Breast epithelium (tissue), 4 donors: ENCODE data around the gene KRTAP10-10. TPM values are rescaled to one million over a fixed set of nuclear protein-coding genes. Genes with fewer than 3 reads are reported as not detected.

Experiments used
- DNase-seq, 2 donors: peaks; one replicate each; pipeline ENCODE4 v3.0.0-alpha.2; 2019; ENCODE audit warnings: low spot score in 2 of 2
- H3K27ac ChIP-seq, 2 donors: fragments of 200-600 bp; sonication (generic) in 1 of 2; one replicate each; pipeline ENCODE4 v1.5.1; 2016 to 2019; ENCODE audit warnings: mild to moderate bottlenecking in 1 of 2
- H3K27me3 ChIP-seq, 2 donors: fragments of 200-600 bp; sonication (generic) in 1 of 2; one replicate each; pipeline versions ENCODE4 v1.5.1 to v1.6.0; 2017 to 2019; ENCODE audit warnings: control low read depth in 1 of 2, mild to moderate bottlenecking in 1 of 2
- H3K36me3 ChIP-seq: fragments of 200-600 bp; one replicate; pipeline ENCODE4 v1.5.1; 2019
- H3K4me1 ChIP-seq, 2 donors: fragments of 200-600 bp; sonication (generic); one replicate each; pipeline ENCODE4 v1.5.1; 2016 to 2019; ENCODE audit warnings: control low read depth in 1 of 2
- H3K4me3 ChIP-seq, 3 donors: fragments of 200-600 bp; sonication (generic); 1 replicate in 2 of 3; 2 replicates in 1 of 3; pipeline ENCODE4 v1.5.1; 2016 to 2019; ENCODE audit warnings: mild to moderate bottlenecking in 3 of 3, moderate library complexity in 2 of 3
- H3K9me3 ChIP-seq, 2 donors: fragments of 200-600 bp; sonication (generic) in 1 of 2; one replicate each; pipeline ENCODE4 v1.5.1; 2016 to 2019; ENCODE audit warnings: control low read depth in 1 of 2
- POLR2A ChIP-seq: fragments of 450-650 bp; IDR thresholded peaks from one replicate; pipeline ENCODE4 v1.6.1; 2016; ENCODE audit warnings: antibody characterized with exemption, mild to moderate bottlenecking, moderate library complexity
- POLR2AphosphoS5 ChIP-seq, 3 donors: sonication (generic); formaldehyde crosslinking; IDR thresholded peaks; one replicate each; pipeline ENCODE4 v1.6.1; 2017; ENCODE audit warnings: antibody characterized with exemption in 3 of 3
- intact Hi-C: fragments of 100-400 bp; cut with DNase I; formaldehyde crosslinking; loops from one replicate; pipeline ENCODE4 v1.15.1; 2023; ENCODE audit warnings: low total_unique reads
- total RNA-seq, 3 donors: library from RNA; depleted of rRNA; stranded (reverse); fragments of >200 nt; gene quantifications; one replicate each; pipeline ENCODE4 v1.1.0, GENCODE V29; 2016
- TF ChIP-seq, protein P1 (sequence below), 3 donors: fragments of 450-650 bp; IDR thresholded peaks; one replicate each; pipeline ENCODE4 v1.5.1; 2016 to 2017; ENCODE audit warnings: antibody characterized with exemption in 3 of 3, mild to moderate bottlenecking in 3 of 3, moderate library complexity in 3 of 3

Gene KRTAP10-10
- total RNA-seq, 3 donors from 2014 or later = not detected

DNA sequence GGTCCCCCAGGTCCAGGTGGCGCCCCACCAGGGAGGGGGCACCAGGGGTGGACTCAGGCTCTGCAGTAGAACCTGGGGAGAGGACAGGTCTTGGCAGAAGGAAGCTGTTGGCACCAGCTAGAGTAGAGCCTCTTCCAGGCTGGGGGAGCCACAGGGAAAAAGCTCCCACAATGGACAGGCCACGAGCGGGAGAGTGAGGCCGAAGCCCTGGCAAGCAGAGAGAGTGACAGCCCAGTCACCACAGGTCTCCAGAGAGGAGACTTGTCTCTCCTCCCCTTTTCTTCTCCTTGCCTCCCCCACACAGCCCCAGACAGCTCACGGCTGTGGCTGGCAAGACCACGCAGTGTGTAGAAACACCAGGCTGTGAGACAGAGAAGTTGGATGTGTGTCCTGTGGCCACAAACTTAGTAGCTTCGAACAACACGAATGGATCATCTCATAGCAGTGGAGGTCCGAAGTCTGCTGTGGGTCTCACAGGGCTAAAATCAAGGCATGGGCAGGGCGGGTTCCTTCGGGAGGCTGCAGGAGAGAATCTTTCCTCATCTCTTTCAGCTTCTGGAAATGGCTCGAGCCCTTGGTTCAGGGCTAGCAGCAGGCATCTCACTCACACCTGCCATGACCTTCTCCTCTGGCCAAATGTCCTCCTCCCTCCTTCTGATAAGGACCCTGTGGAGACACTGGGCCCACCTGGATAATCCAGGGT, 14.0 kb downstream of the KRTAP10-10 start:
- H3K4me3 ChIP-seq = no peak overlapping the region
- peaks cover 2 to 11% of the 10 kb centered on the region in 2 donors for H3K9me3 ChIP-seq
- no peak overlapping the region for H3K27ac ChIP-seq
- H3K27me3 ChIP-seq = peaks cover 0 to 33% of the 10 kb centered on the region in 2 donors
- H3K36me3 ChIP-seq = no peaks in the 10 kb centered on the region
- TF ChIP-seq POLR2A = no peak
- TF ChIP-seq POLR2AphosphoS5 (IDR thresholded peaks at IDR 0.05) = no peak
- TF ChIP-seq, protein P1, sequence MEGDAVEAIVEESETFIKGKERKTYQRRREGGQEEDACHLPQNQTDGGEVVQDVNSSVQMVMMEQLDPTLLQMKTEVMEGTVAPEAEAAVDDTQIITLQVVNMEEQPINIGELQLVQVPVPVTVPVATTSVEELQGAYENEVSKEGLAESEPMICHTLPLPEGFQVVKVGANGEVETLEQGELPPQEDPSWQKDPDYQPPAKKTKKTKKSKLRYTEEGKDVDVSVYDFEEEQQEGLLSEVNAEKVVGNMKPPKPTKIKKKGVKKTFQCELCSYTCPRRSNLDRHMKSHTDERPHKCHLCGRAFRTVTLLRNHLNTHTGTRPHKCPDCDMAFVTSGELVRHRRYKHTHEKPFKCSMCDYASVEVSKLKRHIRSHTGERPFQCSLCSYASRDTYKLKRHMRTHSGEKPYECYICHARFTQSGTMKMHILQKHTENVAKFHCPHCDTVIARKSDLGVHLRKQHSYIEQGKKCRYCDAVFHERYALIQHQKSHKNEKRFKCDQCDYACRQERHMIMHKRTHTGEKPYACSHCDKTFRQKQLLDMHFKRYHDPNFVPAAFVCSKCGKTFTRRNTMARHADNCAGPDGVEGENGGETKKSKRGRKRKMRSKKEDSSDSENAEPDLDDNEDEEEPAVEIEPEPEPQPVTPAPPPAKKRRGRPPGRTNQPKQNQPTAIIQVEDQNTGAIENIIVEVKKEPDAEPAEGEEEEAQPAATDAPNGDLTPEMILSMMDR (IDR thresholded peaks at IDR 0.05) = no peak
- intact Hi-C loops = no loop called here
- H3K4me1 ChIP-seq = no peaks in the 10 kb centered on the region
- no peak for DNase-seq

DNA sequence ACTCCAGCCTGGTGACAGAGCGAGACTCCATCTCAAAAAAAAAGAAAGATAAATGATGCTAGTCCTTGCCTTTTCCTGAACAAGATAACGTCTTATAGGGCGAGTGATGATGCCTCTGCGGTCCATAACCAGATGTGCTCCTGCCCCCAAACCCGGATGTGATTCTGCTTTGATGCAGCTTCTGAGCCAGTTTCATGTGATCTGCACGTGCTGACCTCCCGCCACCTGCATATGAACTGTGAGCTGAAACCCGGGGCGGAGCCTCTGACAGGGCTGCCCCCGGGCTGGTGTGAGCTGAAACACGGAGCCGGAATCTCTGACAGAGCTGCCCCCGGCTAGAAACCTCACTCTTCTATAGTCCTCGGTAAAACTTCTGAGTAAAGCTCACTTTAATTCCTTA, 16.0 kb downstream of the KRTAP10-10 start:
- H3K9me3 ChIP-seq = peaks cover 11 to 14% of the 10 kb centered on the region in 2 donors
- DNase-seq = no peak
- no peaks in the 10 kb centered on the region for H3K36me3 ChIP-seq
- H3K27ac ChIP-seq = no peak overlapping the region
- H3K27me3 ChIP-seq = peaks cover 0 to 19% of the 10 kb centered on the region in 2 donors
- no peaks in the 10 kb centered on the region for H3K4me1 ChIP-seq
- H3K4me3 ChIP-seq = no peak overlapping the region
- intact Hi-C loops = no loop called here
- TF ChIP-seq POLR2AphosphoS5 (IDR thresholded peaks at IDR 0.05) (no peak), POLR2A (no peak)
- TF ChIP-seq, protein P1 (IDR thresholded peaks at IDR 0.05) = no peak

DNA sequence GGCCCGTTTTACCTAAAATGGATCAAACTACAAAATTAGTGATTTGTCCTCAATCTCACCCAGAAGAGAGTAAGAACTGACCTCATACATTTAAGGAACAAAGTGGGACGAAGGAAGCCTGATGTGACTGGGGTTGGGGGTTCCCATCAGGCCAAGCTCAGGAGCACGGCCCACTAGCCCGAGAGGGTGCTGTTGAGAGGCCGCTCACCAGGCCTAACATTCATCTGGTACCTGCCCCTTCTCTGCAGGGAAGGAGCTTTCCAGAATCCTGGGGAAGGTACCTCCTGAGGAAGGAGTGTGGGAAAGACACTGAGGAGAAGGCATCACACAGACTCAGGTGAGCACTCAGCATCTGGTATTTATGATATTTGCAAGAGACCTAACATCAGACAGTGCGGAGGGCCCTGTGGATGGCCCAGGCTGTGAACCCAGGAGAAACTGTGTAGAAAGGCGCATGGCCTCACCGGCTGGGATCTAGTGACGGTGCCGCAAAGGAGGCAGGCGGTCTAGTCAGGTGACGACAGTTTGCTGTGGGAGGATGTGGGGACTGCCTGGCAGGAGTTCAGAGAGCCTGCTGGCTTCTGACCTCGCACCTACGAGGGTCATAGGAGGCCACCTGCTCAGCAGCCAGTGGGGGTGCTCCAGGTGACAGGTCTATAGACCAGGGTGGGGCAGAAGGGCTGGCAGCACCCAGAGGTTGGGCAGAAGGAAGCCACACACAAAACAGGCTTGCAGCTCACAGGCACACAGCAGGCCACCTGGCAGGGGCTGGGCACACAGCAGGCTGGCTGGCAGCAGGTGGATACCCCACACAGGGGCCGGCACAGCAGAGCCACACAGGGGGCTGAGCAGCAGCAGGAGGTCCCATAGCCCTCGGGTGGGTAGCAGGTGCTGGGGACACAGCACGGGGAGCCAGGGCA, 16.8 kb downstream of the KRTAP10-10 start:
- Histone ChIP-seq H3K9me3 (peaks cover 11 to 14% of the 10 kb centered on the region in 2 donors), H3K4me3 (no peak overlapping the region), H3K27me3 (peaks cover 0 to 17% of the 10 kb centered on the region in 2 donors), H3K36me3 (no peaks in the 10 kb centered on the region), H3K27ac (no peak overlapping the region), H3K4me1 (no peaks in the 10 kb centered on the region)
- TF ChIP-seq POLR2A = no peak
- TF ChIP-seq, protein P1 (IDR thresholded peaks at IDR 0.05) = no peak
- TF ChIP-seq POLR2AphosphoS5 (IDR thresholded peaks at IDR 0.05) = no peak
- DNase-seq = no peak
- intact Hi-C loops = no loop called here

DNA sequence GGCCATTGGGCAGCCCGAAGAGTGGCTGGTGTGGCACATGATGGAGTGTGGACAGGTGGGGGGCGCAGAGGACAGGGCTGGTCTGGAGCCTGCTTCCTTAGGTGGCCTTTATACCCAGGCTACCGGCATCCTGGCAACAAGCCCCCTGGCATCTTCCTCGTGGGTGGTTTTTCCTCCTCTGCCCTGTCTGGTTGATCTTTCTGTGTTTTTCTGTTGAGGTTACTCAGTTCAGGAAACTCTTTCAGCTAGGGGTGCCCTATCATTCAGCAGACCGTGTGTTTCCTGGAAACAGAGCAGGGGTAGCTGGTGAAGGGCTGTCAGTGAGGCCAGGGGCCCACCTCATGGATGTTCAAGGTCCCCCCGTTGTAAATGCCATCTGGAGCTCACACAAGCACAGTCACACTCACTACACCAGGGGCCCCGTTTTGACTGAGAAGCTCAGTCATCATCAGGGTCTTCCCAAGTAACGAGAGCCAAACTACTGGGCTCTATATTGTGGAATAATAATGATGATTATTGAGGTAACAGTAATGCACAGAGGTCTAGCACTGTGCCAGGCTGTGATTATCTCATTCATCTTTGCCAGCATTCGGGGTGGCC, 17.5 kb downstream of the KRTAP10-10 start, which contains the start of gene KRTAP12-4:
Gene KRTAP12-4 (minus strand): TSS at position 84 of the 600 bp plus-strand sequence. CDS start 45 bp downstream, at position 39.
- Histone ChIP-seq H3K9me3 (peaks cover 11 to 14% of the 10 kb centered on the region in 2 donors), H3K4me1 (no peaks in the 10 kb centered on the region), H3K36me3 (no peaks in the 10 kb centered on the region), H3K4me3 (no peak within 1 kb of the TSS), H3K27me3 (peaks cover 0 to 10% of the 10 kb centered on the region in 2 donors), H3K27ac (no peak within 1 kb of the TSS)
- TF ChIP-seq POLR2A (no peak), POLR2AphosphoS5 (IDR thresholded peaks at IDR 0.05) (no peak)
- TF ChIP-seq, protein P1 (IDR thresholded peaks at IDR 0.05) = no peak
- no peak for DNase-seq
- intact Hi-C loops = no loop called here
